Tibial nerve (tissue), 4 donors: ENCODE data around the gene CSNK1G2. TPM values are rescaled to one million over a fixed set of nuclear protein-coding genes. Genes with fewer than 3 reads are reported as not detected.

Experiments
- DNase-seq, 2 donors: peaks; one replicate each; pipeline ENCODE4 v3.0.0-alpha.2; 2019; ENCODE audit warnings: low spot score in 2 of 2
- H3K27ac ChIP-seq, 4 donors: fragments of 200-600 bp; sonication (generic) in 3 of 4; one replicate each; pipeline ENCODE4 v1.5.1; 2017 to 2019; ENCODE audit warnings: mild to moderate bottlenecking in 1 of 4
- H3K27me3 ChIP-seq, 2 donors: fragments of 200-600 bp; sonication (generic) in 1 of 2; one replicate each; pipeline versions ENCODE4 v1.5.1 to v1.6.0; 2017 to 2019
- H3K36me3 ChIP-seq, 3 donors: fragments of 200-600 bp; sonication (generic); one replicate each; pipeline ENCODE4 v1.5.1; 2018 to 2019
- H3K4me1 ChIP-seq, 4 donors: fragments of 200-600 bp; sonication (generic) in 3 of 4; one replicate each; pipeline ENCODE4 v1.5.1; 2017 to 2019
- H3K4me3 ChIP-seq, 4 donors: fragments of 200-600 bp; sonication (generic) in 3 of 4; one replicate each; pipeline ENCODE4 v1.5.1; 2017 to 2019; ENCODE audit warnings: mild to moderate bottlenecking in 1 of 4, moderate library complexity in 1 of 4
- H3K9me3 ChIP-seq, 4 donors: fragments of 200-600 bp; sonication (generic) in 3 of 4; one replicate each; pipeline ENCODE4 v1.5.1; 2017 to 2019
- EP300 ChIP-seq, 2 donors: sonication (generic); formaldehyde crosslinking; IDR thresholded peaks; one replicate each; pipeline ENCODE4 v1.6.1; 2017; ENCODE audit warnings: antibody characterized with exemption in 2 of 2, mild to moderate bottlenecking in 1 of 2
- POLR2A ChIP-seq, 2 donors: fragments of 450-650 bp; IDR thresholded peaks; one replicate each; pipeline ENCODE4 v1.6.1; 2017; ENCODE audit warnings: antibody characterized with exemption in 2 of 2, mild to moderate bottlenecking in 2 of 2, moderate library complexity in 2 of 2
- WGBS, 2 donors: methylation state at CpG; one replicate each; pipeline ENCODE4 v1.1.5; 2018; 5-methylcytosine and 5-hydroxymethylcytosine counted together
- total RNA-seq, 4 donors: library from RNA; depleted of rRNA; stranded (reverse); fragments of >200 nt; gene quantifications; one replicate each; pipeline ENCODE4 v1.1.0, GENCODE V29; 2016
- TF ChIP-seq, protein P1 (sequence below), 5 experiments: fragments of 200-600 bp in 3 of 5; fragments of 450-650 bp in 2 of 5; sonication (generic) in 3 of 5; IDR thresholded peaks; one replicate each; pipeline ENCODE4 v1.5.1; 2016 to 2019; ENCODE audit warnings: antibody characterized with exemption in 5 of 5, mild to moderate bottlenecking in 3 of 5, moderate library complexity in 2 of 5

Gene CSNK1G2
- total RNA-seq, 4 donors from 2014 or later: 38.9 to 132 (median 55.6) TPM

- TF ChIP-seq, protein P1, sequence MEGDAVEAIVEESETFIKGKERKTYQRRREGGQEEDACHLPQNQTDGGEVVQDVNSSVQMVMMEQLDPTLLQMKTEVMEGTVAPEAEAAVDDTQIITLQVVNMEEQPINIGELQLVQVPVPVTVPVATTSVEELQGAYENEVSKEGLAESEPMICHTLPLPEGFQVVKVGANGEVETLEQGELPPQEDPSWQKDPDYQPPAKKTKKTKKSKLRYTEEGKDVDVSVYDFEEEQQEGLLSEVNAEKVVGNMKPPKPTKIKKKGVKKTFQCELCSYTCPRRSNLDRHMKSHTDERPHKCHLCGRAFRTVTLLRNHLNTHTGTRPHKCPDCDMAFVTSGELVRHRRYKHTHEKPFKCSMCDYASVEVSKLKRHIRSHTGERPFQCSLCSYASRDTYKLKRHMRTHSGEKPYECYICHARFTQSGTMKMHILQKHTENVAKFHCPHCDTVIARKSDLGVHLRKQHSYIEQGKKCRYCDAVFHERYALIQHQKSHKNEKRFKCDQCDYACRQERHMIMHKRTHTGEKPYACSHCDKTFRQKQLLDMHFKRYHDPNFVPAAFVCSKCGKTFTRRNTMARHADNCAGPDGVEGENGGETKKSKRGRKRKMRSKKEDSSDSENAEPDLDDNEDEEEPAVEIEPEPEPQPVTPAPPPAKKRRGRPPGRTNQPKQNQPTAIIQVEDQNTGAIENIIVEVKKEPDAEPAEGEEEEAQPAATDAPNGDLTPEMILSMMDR (IDR thresholded peaks at IDR 0.05): no peak
- no peak for TF ChIP-seq POLR2A (IDR thresholded peaks at IDR 0.05)
- no peak for TF ChIP-seq EP300 (IDR thresholded peaks at IDR 0.05)
- 80 to 81% methylated on average over 17 of the region's 17 CpGs for WGBS, 2 donors
- Histone ChIP-seq H3K4me3 (no peak overlapping the region), H3K36me3 (peaks cover 0 to 94% (median 5%) of the 10 kb centered on the region in 3 donors), H3K4me1 (no peaks in the 10 kb centered on the region), H3K27ac (no peak overlapping the region), H3K9me3 (no peaks in the 10 kb centered on the region), H3K27me3 (no peaks in the 10 kb centered on the region)
- no peak for DNase-seq
These were observed 23.8 kb upstream of the CSNK1G2 start for GRCh38 chr19:1917146-1917545.

DNA sequence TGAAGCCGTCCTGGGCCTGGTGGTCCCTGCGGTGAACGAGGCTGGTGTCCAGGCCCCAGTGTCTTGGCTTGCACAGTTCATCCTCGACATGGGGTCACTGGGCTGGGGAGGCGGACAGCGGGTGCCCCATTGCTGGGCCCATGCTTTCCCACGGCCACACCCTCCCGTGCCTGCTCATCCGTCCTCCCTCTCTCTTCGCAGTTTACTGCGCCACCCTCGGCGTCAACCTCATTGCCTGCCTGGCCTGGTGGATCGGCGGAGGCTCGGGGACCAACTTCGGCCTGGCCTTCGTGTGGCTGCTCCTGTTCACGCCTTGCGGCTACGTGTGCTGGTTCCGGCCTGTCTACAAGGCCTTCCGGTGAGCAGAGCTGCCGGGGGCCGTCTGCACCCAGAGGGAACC is 23.0 kb upstream of the CSNK1G2 start:
- H3K9me3 ChIP-seq: no peaks in the 10 kb centered on the region
- WGBS, 2 donors: 87 to 97% methylated on average over 25 of the region's 25 CpGs
- no peaks in the 10 kb centered on the region for H3K4me1 ChIP-seq
- TF ChIP-seq, protein P1 (IDR thresholded peaks at IDR 0.05): no peak
- TF ChIP-seq POLR2A (IDR thresholded peaks at IDR 0.05): no peak
- no peak for TF ChIP-seq EP300 (IDR thresholded peaks at IDR 0.05)
- no peak overlapping the region for H3K4me3 ChIP-seq
- peaks cover 0 to 94% (median 5%) of the 10 kb centered on the region in 3 donors for H3K36me3 ChIP-seq
- DNase-seq: no peak
- H3K27ac ChIP-seq: no peak overlapping the region
- no peaks in the 10 kb centered on the region for H3K27me3 ChIP-seq

- WGBS, 2 donors: 95 to 96% methylated on average over 18 to 28 of the region's 28 CpGs
- H3K36me3 ChIP-seq: peaks cover 0 to 94% (median 5%) of the 10 kb centered on the region in 3 donors
- no peaks in the 10 kb centered on the region for H3K27me3 ChIP-seq
- no peak for DNase-seq
- H3K27ac ChIP-seq: no peak overlapping the region
- TF ChIP-seq EP300 (IDR thresholded peaks at IDR 0.05): no peak
- TF ChIP-seq, protein P1 (IDR thresholded peaks at IDR 0.05): no peak
- no peak for TF ChIP-seq POLR2A (IDR thresholded peaks at IDR 0.05)
- no peaks in the 10 kb centered on the region for H3K4me1 ChIP-seq
- H3K4me3 ChIP-seq: no peak overlapping the region
- H3K9me3 ChIP-seq: no peaks in the 10 kb centered on the region
These were observed 22.0 kb upstream of the CSNK1G2 start for GRCh38 chr19:1918975-1919374.

DNA sequence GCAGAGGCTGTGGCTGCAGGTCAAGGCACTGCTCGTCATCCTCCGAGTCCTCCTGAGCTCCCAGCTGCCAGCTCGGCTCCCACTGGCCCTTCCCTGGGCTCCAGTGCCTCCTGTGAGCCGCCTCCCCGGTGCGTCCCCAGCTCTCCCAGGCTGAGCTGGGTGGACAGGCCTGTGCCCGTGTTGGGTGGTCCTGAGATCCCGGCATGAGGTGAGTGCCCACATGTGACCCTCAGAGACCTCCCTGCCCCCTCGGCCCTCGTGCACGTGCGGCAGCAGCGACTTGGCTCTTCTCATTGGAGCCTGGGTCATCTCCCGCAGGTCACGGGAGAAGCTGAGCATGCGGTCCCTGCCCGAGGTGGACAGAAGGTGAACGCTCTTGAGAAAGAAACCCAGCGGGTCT is 20.3 kb upstream of the CSNK1G2 start:
- DNase-seq: no peak
- no peaks in the 10 kb centered on the region for H3K9me3 ChIP-seq
- no peak overlapping the region for H3K27ac ChIP-seq
- H3K27me3 ChIP-seq: no peaks in the 10 kb centered on the region
- H3K4me1 ChIP-seq: no peaks in the 10 kb centered on the region
- peaks cover 0 to 97% (median 5%) of the 10 kb centered on the region in 3 donors for H3K36me3 ChIP-seq
- WGBS, 2 donors: 88 to 96% methylated on average over 15 of the region's 19 CpGs
- H3K4me3 ChIP-seq: no peak overlapping the region
- TF ChIP-seq POLR2A (IDR thresholded peaks at IDR 0.05): no peak
- TF ChIP-seq, protein P1 (IDR thresholded peaks at IDR 0.05): no peak
- no peak for TF ChIP-seq EP300 (IDR thresholded peaks at IDR 0.05)

DNA sequence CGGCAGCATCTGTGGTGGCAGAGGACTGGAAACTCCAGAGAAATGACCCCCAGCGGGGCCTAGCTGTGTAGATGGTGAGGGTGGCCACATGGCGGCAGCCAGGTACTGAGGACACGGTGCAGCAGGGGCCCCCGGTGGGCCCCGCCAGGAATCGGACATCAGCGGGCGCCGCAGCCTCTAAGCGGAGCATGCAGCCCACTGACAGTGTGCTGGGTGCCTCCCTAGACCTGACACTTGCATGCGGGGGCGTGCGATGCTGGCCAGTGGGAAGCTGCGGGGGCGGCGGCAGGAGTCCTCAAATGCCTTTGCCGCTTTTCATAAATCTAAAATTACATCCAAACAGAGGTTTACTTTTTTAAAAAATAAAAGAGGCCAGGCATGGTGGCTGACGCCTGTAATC is 19.6 kb upstream of the CSNK1G2 start:
- Histone ChIP-seq H3K27me3 (no peaks in the 10 kb centered on the region), H3K4me1 (no peaks in the 10 kb centered on the region), H3K36me3 (peaks cover 0 to 93% (median 5%) of the 10 kb centered on the region in 3 donors), H3K4me3 (no peak overlapping the region), H3K27ac (no peak overlapping the region), H3K9me3 (no peaks in the 10 kb centered on the region)
- TF ChIP-seq POLR2A (IDR thresholded peaks at IDR 0.05): no peak
- TF ChIP-seq EP300 (IDR thresholded peaks at IDR 0.05): no peak
- TF ChIP-seq, protein P1 (IDR thresholded peaks at IDR 0.05): no peak
- WGBS, 2 donors: 86 to 91% methylated on average over 19 of the region's 19 CpGs
- no peak for DNase-seq
